GM10847 (cell line): ENCODE results near the gene SIK3.

Experiments used
- POLR2A ChIP-seq: IDR thresholded peaks from 2 replicates; pipeline ENCODE4 v1.6.1; 2011; ENCODE audit not compliant: insufficient read length; ENCODE audit errors: extremely low read depth

The SIK3 gene

DNA sequence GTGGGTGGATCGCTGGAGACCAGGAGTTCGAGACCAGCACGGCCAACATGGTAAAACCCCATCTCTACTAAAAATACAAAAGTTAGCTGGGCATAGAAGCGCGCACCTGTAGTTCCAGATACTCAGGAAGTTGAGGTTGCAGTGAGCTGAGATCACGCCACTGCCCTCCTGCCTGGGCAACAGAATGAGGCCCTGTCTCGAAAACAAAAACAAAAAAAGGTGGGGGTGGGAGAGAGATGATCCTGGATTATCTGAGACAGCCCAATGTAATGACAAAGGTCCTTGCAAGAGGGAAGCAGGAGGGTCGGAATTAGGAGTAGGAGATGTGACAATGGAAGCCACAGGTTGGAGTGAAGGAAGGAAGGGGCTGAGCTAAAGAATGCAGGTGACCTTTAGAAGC lies 173.2 kb downstream of the SIK3 start:
- TF ChIP-seq POLR2A: no peak

DNA sequence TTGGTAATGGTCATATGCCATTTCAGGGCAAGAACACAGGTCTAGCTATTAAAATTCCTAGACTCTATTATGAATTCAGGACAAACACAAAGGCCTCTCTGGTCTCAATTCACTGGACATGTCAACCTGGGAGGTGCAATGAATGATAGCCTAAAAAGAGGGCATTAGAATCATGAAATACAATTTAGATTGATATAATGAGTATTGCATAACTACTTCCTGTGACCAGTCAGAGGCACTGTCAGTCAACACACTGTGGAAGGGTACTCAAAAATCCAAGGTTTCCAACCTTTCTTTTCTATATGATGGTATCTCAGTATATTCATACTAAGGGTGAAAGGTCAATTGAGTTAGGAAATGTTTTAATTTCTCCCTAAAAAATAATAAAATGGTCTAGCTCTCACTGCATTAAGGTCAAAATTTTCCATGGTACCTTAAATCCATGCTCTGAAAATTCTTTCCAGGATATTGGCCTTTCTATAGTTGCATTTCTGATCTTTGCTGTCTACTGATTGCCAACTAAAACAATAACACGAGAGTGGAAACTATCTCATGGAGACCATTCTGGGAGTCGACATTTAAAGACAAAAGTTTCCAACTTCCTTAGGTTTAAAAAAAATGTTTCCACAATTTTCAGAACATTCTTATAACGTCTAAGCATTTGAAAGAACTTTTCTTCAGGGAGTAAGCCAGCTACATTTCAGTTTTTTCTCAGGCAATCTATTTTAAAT lies 179.1 kb downstream of the SIK3 start:
- TF ChIP-seq POLR2A: no peak

DNA sequence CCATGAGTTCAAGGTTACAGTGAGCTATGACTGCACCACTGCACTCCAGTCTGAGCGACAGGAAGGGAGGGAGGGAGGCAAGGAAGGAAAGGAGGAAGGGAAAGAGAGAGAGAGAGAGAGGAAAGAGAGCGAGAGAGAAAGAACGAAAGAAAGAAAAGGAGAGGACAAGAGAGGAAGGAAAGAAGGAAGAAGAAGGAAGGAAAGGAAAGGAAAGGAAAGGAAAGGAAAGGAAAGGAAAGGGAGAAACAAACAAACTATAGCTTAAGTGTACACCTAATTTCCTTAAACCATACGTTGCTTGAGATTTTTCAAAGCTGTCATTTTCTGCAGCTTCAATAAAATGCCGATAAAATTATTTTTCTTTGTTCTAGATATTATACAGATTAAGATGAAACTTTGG lies 180.6 kb downstream of the SIK3 start:
- no peak for TF ChIP-seq POLR2A

DNA sequence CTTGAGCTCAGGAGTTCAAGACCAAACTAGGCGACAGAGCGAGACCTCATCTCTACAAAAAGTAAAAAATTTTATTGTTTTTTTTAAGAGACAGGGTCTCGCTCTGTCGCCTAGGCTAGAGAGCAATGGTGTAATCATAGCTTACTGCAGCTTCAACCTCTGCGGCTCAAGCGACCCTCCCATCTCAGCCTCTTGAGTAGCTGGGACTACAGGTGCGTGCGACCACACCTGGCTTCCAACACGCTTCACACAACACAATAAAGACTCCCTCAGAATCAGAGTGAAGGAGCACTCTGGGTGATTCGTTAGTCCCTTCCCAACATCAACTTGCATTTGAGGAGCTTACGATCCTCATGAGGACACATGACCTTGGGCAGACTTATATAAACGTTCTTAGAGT lies 181.3 kb downstream of the SIK3 start:
- TF ChIP-seq POLR2A: no peak

DNA sequence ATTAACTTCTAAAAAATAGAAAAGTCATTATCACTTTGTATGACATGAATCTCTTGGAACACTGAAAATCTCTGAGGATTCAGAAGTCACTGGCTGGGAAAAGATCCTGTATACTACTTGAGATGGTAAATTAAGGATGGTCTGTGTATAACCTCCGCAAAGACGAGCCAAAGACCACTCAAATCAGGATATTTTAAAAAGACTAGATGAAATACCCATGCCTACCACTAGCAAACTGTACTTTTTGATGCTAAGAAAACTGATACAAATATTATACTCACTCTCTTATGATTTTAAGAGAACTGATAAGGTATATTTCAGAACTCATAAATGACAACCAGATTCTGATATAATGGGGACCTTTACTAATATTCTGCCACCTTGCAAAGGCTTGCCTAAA lies 182.2 kb downstream of the SIK3 start:
- TF ChIP-seq POLR2A: no peak

DNA sequence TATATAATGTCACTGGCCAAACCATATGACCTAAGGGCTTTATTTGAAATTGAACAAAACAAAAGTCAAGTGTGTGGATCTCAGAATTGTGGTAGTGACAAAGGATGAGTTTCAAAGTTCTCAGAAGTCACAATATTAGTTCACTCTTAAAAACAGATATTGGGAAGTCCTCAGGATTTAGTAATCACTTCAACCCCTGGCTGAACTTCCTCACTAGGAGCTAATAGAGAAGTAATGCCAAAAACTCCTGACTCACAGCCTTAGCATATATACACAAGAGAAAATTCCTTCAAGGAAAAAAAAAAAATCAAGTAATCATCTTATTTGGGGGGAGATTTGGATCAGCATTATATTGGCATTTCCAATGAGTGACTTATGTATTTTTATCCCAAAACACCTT lies 185.2 kb downstream of the SIK3 start:
- no peak for TF ChIP-seq POLR2A

DNA sequence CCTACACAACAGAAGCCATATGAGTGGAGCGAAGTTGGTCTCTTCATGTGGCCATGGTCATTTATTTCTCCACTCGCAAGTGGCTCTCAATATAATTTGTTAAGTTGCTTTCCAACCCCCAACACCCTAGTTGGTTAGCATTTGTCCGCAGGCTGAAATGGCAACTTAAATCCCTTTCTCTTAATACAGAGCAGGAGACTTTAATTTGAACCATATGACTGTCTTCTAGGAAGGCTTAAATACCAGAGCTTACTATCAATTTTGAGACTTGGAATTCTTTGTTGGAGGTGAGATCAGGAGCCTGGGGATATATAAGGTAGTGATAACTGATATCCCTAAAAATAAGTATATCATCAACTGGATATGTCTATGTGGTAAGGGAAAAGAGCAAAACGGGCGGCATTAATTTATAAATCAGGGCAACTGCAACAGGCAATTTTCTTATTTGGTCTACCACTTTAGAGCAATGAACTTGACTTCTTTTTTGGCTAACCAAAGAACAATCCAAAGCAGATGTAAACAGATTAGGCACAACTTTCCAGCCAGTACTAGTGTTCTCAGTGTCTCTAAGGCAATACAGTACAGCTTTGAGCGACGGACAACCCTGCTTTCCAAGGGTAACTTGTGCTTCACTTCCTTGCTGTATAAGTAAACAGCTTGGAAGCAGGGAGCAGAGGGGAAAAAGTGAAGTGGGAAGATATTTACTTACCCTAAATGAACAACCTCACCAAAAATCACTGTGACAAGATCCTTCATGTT lies 186.1 kb downstream of the SIK3 start:
- no peak for TF ChIP-seq POLR2A

DNA sequence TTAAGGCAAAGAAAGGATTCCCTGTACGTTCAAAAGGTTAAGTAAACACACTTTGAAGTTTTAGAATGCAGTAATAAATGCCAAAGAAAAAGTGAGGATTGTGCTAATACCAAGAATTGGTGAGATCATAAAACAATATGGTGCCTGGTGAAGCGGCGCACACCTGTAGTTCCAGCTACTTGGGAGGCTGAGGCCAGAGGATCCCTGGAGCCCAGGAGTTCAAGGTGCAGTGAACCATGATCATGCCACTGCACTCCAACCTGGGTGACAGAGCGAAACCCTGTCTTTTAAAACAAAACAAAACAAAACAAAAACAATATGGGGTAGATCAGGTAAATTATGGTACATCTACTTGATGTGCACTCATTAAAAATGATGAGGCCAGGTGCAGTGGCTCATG lies 187.4 kb downstream of the SIK3 start:
- no peak for TF ChIP-seq POLR2A

DNA sequence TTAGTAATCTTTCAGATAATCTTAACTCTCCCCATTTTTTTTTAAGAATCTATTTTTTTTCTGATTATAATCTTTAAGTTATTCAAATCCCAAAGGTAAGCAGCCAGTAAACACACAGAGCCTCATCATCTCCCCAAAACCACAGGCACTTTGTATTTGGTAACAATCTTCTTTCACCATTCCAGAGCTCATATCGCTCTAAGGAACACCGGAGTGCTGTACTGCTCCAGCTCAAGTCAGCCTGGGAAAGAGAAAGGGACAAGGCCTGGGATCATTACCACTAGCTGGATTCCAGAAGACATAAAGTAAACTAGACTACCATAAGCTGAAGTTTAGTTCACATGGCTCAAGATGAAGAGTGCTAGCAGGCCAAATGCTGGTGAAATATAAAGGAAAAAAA lies 187.8 kb downstream of the SIK3 start:
- TF ChIP-seq POLR2A: no peak

DNA sequence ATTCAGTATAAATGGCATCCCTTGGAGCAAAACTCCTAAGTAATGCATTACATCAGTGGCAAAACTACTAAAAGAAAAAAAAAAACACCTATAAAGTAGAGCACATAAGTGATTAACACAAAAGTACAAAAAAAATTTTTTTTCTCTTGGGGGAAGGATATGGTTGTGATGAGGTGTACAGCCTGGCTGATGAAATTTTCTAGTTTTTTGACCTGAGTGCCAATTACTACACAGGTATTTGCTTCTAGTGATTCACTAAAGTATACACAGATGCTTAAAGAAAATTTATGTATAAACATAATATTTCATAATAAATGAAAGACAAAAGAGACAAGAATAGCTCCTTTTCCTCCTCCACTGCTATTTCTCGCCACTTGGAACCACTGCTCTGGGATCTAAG lies 189.0 kb downstream of the SIK3 start:
- no peak for TF ChIP-seq POLR2A

DNA sequence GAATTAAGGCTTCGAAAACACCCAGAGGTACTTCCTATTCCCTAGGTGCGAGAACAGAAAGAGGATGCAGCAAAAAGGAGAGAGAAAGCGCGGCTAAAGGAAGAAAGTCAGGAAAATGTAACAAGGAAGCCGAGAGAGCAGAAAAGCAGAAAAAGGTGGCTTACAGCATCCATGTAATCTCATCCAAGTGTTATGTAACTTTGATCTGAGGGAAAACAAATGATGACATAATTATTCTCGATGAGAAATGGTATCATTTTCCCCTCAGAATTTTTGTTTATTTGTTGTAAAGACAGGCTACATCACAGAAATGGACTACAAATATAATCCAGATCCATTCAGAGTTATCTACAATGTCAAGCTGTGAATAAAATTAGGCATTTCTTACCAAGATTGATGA lies 191.7 kb downstream of the SIK3 start:
- TF ChIP-seq POLR2A: no peak

DNA sequence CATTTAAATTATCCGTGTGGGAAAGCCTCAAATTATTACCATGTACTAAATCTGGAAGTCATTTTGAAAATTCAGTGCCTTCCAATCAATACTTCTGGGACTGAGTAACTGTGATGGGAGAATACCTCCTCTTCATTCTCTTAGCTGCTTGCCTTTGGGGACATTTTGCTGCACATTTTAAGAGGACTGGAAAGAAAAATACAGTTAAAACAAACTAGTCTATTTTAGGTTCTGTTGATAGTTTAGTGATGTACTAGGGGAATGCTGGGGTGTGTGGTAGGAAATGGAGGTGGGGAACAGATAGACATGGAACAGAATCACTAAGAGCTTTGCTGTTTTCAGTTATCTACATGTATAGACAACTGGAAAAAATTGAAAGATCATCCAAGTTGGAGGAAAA lies 195.1 kb downstream of the SIK3 start:
- no peak for TF ChIP-seq POLR2A

DNA sequence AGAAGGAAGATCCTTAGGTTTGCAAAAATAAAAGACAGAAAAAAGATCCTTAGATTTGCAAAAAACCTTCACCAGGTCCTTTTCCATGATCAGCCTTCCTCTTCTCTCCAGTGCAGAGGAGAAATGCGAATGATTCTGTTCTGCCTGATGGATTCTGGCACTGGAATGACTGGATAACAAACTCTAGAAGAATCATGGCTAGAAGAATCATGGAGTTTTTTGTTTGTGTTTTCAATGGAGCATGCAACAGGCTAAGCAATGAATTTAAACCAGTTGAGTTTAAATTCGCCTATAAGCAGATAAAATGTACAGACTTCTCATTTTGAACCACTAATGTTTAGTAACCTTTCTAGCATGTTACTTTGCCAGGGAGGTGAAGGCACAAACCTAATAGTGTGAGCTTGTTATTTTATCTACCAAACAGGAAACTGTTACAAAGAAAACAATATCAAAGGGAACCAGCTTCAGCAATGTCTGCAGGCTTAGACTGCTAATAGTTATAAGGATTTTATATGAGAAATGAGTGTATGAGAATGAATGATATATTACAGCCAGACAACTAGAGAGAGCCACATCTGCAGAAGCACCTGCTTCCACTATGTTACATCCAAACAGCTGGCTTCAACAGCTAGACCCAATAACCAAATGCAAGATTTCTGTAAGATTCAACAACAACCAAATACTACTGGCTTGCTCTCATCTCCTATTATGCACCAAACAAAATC lies 196.1 kb downstream of the SIK3 start:
- TF ChIP-seq POLR2A: no peak

DNA sequence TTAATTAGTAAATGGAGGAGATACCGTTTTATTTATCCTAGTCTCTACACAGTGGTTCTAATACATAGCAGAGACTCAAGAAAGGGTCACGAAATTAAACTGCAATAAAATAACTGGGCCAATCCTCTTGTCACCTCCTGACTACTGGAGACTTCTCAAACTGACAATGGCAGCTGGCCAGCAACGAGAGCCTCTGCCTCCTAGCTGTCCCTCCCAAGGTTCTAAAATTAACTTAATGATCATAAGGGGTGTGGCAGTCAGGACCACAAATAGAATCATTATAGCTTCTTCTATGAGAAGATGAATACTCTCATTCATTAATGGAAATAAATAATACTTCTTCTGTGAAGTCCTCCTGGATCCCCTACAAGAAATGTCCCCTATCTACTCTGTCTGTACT lies 197.0 kb downstream of the SIK3 start:
- TF ChIP-seq POLR2A: no peak

DNA sequence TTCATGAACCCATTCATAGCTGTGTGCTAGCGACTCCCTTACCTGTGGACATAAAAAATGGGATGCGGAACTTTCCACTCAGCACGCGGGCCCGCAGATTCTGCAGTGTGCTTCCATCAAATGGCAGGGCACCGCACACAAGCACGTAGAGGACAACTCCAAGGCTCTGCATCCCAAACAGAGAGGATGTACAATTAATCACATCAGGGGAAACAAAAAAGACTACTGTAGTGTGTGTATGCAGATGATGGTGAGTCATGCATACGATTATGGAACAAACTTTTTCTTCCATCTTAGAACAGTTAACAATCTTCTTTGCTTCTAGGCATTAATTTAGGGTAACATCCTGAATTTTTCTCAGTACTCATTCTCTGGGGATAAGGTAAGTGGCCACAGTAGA lies 202.0 kb downstream of the SIK3 start:
- TF ChIP-seq POLR2A: no peak
